HG03039 (cell line): ENCODE data around the gene TMEM123.

Source experiments
- ATAC-seq: cut with Tn5 transposase; IDR thresholded peaks from one replicate; pipeline ENCODE4 v1.9.1; 2021; ENCODE audit warnings: mild to moderate bottlenecking, moderate library complexity; ENCODE audit not compliant: unreplicated experiment

Gene TMEM123

GRCh38 chr11:102452461-102453301 is at the start of gene TMEM123:
Gene TMEM123, minus strand, starts transcription at chr11:102452765. Its CDS starts 142 bp downstream, at chr11:102452623.
- peak; percentile 67 for ATAC-seq

- no peak for ATAC-seq
These were observed 48.3 kb upstream of the TMEM123 start for GRCh38 chr11:102500829-102501228.

- no peak for ATAC-seq
These were observed 47.4 kb upstream of the TMEM123 start for GRCh38 chr11:102499931-102500330.

GRCh38 chr11:102499151-102499550 is 46.6 kb upstream of the TMEM123 start:
- ATAC-seq: no peak

GRCh38 chr11:102497061-102497460 is 44.5 kb upstream of the TMEM123 start:
- no peak for ATAC-seq

GRCh38 chr11:102495161-102496042 is 42.8 kb upstream of the TMEM123 start:
- ATAC-seq: peak; percentile 60

- no peak for ATAC-seq
These were observed 41.7 kb upstream of the TMEM123 start for GRCh38 chr11:102494216-102494615.

- no peak for ATAC-seq
These were observed 41.0 kb upstream of the TMEM123 start for GRCh38 chr11:102493524-102493923.

GRCh38 chr11:102491969-102492368 is 39.4 kb upstream of the TMEM123 start:
- ATAC-seq: no peak

GRCh38 chr11:102489186-102490145 is 36.9 kb upstream of the TMEM123 start:
- ATAC-seq: no peak

- ATAC-seq: peak; percentile 71
These were observed 35.6 kb upstream of the TMEM123 start for GRCh38 chr11:102488208-102488607.

GRCh38 chr11:102487214-102487613 is 34.6 kb upstream of the TMEM123 start:
- no peak for ATAC-seq

- ATAC-seq: no peak
These were observed 34.0 kb upstream of the TMEM123 start for GRCh38 chr11:102486584-102486983.

- no peak for ATAC-seq
These were observed 32.6 kb upstream of the TMEM123 start for GRCh38 chr11:102485095-102485722.

- no peak for ATAC-seq
These were observed 29.9 kb upstream of the TMEM123 start for GRCh38 chr11:102482433-102482832.

- no peak for ATAC-seq
These were observed 27.2 kb upstream of the TMEM123 start for GRCh38 chr11:102479733-102480132.

- ATAC-seq: no peak
These were observed 26.2 kb upstream of the TMEM123 start for GRCh38 chr11:102478673-102479299.

- no peak for ATAC-seq
These were observed 24.2 kb upstream of the TMEM123 start for GRCh38 chr11:102476812-102477211.

GRCh38 chr11:102476069-102476468 is 23.5 kb upstream of the TMEM123 start:
- ATAC-seq: no peak

GRCh38 chr11:102473543-102473942 is 21.0 kb upstream of the TMEM123 start:
- ATAC-seq: no peak
